ENCODE measurements around the gene CSTF3.
"Not testable (repeated sequence)": the region's sequence is repeated elsewhere in the genome, so short reads cannot be mapped to it uniquely, and the experiment has no call there.

Gene CSTF3

GRCh38 chr11:33133761-33134160 is 27.5 kb downstream of the CSTF3 start:
- Histone ChIP-seq H3K36me3 (ENCODE audit: control insufficient read depth in 1 of 2, insufficient read depth in 2 of 2, low read length in 2 of 2) (peaks cover 0 to 3% of the 10 kb centered on the region in 2 donors), H3K27me3 (ENCODE audit: control insufficient read depth in 1 of 2, insufficient read depth in 2 of 2, low read length in 2 of 2) (no peaks in the 10 kb centered on the region), H3K4me1 (ENCODE audit: control insufficient read depth in 1 of 2, insufficient read depth in 2 of 2, low read length in 2 of 2) (no peaks in the 10 kb centered on the region), H3K9ac (ENCODE audit: low read depth in 1 of 2, low read length in 2 of 2) (no peak overlapping the region), H3K4me3 (ENCODE audit: low read depth in 1 of 2, low read length in 2 of 2) (no peak overlapping the region), H3K9me3 (ENCODE audit: control insufficient read depth in 1 of 2, low read length in 2 of 2) (no peaks in the 10 kb centered on the region), H3K27ac (ENCODE audit: low read depth, low read length) (no peak overlapping the region)

GRCh38 chr11:33132510-33132909 is 28.8 kb downstream of the CSTF3 start:
- H3K4me3 ChIP-seq (ENCODE audit: low read depth in 1 of 2, low read length in 2 of 2), result no peak overlapping the region
- peaks cover 0 to 3% of the 10 kb centered on the region in 2 donors for H3K36me3 ChIP-seq (ENCODE audit: control insufficient read depth in 1 of 2, insufficient read depth in 2 of 2, low read length in 2 of 2)

GRCh38 chr11:33128739-33129138 is 32.5 kb downstream of the CSTF3 start:
- no peaks in the 10 kb centered on the region for H3K36me3 ChIP-seq (ENCODE audit: control insufficient read depth in 1 of 2, insufficient read depth in 2 of 2, low read length in 2 of 2)
- no peaks in the 10 kb centered on the region for H3K27me3 ChIP-seq (ENCODE audit: control insufficient read depth in 1 of 2, insufficient read depth in 2 of 2, low read length in 2 of 2)
- peaks cover 0 to 4% of the 10 kb centered on the region in 2 donors for H3K4me1 ChIP-seq (ENCODE audit: control insufficient read depth in 1 of 2, insufficient read depth in 2 of 2, low read length in 2 of 2)
- H3K9me3 ChIP-seq (ENCODE audit: control insufficient read depth in 1 of 2, low read length in 2 of 2), result no peaks in the 10 kb centered on the region
- no peak overlapping the region for H3K27ac ChIP-seq (ENCODE audit: low read depth, low read length)
- H3K4me3 ChIP-seq (ENCODE audit: low read depth in 1 of 2, low read length in 2 of 2), result no peak overlapping the region
- no peak overlapping the region for H3K9ac ChIP-seq (ENCODE audit: low read depth in 1 of 2, low read length in 2 of 2)

More at GRCh38 chr11:33132510-33132909, 28.8 kb downstream of the CSTF3 start:
- Histone ChIP-seq H3K9ac (ENCODE audit: low read depth in 1 of 2, low read length in 2 of 2) (no peak overlapping the region), H3K4me1 (ENCODE audit: control insufficient read depth in 1 of 2, insufficient read depth in 2 of 2, low read length in 2 of 2) (peaks cover 0 to 4% of the 10 kb centered on the region in 2 donors), H3K9me3 (ENCODE audit: control insufficient read depth in 1 of 2, low read length in 2 of 2) (no peaks in the 10 kb centered on the region), H3K27me3 (ENCODE audit: control insufficient read depth in 1 of 2, insufficient read depth in 2 of 2, low read length in 2 of 2) (no peaks in the 10 kb centered on the region), H3K27ac (ENCODE audit: low read depth, low read length) (no peak overlapping the region)

GRCh38 chr11:33125611-33126010 is 35.7 kb downstream of the CSTF3 start:
- peaks cover 0 to 4% of the 10 kb centered on the region in 2 donors for H3K4me1 ChIP-seq (ENCODE audit: control insufficient read depth in 1 of 2, insufficient read depth in 2 of 2, low read length in 2 of 2)
- no peaks in the 10 kb centered on the region for H3K9me3 ChIP-seq (ENCODE audit: control insufficient read depth in 1 of 2, low read length in 2 of 2)
- no peak overlapping the region for H3K4me3 ChIP-seq (ENCODE audit: low read depth in 1 of 2, low read length in 2 of 2)
- H3K36me3 ChIP-seq (ENCODE audit: control insufficient read depth in 1 of 2, insufficient read depth in 2 of 2, low read length in 2 of 2), result no peaks in the 10 kb centered on the region
- no peak overlapping the region for H3K9ac ChIP-seq (ENCODE audit: low read depth in 1 of 2, low read length in 2 of 2)
- H3K27ac ChIP-seq (ENCODE audit: low read depth, low read length), result no peak overlapping the region
- no peaks in the 10 kb centered on the region for H3K27me3 ChIP-seq (ENCODE audit: control insufficient read depth in 1 of 2, insufficient read depth in 2 of 2, low read length in 2 of 2)

GRCh38 chr11:33125025-33125424 is 36.3 kb downstream of the CSTF3 start:
- Histone ChIP-seq H3K27me3 (ENCODE audit: control insufficient read depth in 1 of 2, insufficient read depth in 2 of 2, low read length in 2 of 2) (no peaks in the 10 kb centered on the region), H3K36me3 (ENCODE audit: control insufficient read depth in 1 of 2, insufficient read depth in 2 of 2, low read length in 2 of 2) (no peaks in the 10 kb centered on the region), H3K27ac (ENCODE audit: low read depth, low read length) (no peak overlapping the region), H3K4me3 (ENCODE audit: low read depth in 1 of 2, low read length in 2 of 2) (no peak overlapping the region), H3K4me1 (ENCODE audit: control insufficient read depth in 1 of 2, insufficient read depth in 2 of 2, low read length in 2 of 2) (peaks cover 0 to 4% of the 10 kb centered on the region in 2 donors), H3K9ac (ENCODE audit: low read depth in 1 of 2, low read length in 2 of 2) (no peak overlapping the region), H3K9me3 (ENCODE audit: control insufficient read depth in 1 of 2, low read length in 2 of 2) (no peaks in the 10 kb centered on the region)

GRCh38 chr11:33122696-33123095 is 38.6 kb downstream of the CSTF3 start:
- not testable (repeated sequence) for H3K27me3 ChIP-seq (ENCODE audit: control insufficient read depth in 1 of 2, insufficient read depth in 2 of 2, low read length in 2 of 2); H3K9ac ChIP-seq (ENCODE audit: low read depth in 1 of 2, low read length in 2 of 2); H3K4me1 ChIP-seq (ENCODE audit: control insufficient read depth in 1 of 2, insufficient read depth in 2 of 2, low read length in 2 of 2); H3K9me3 ChIP-seq (ENCODE audit: control insufficient read depth in 1 of 2, low read length in 2 of 2); H3K36me3 ChIP-seq (ENCODE audit: control insufficient read depth in 1 of 2, insufficient read depth in 2 of 2, low read length in 2 of 2); H3K4me3 ChIP-seq (ENCODE audit: low read depth in 1 of 2, low read length in 2 of 2); H3K27ac ChIP-seq (ENCODE audit: low read depth, low read length)

- no peak overlapping the region for H3K4me3 ChIP-seq (ENCODE audit: low read depth in 1 of 2, low read length in 2 of 2)
- no peaks in the 10 kb centered on the region for H3K27me3 ChIP-seq (ENCODE audit: control insufficient read depth in 1 of 2, insufficient read depth in 2 of 2, low read length in 2 of 2)
- H3K36me3 ChIP-seq (ENCODE audit: control insufficient read depth in 1 of 2, insufficient read depth in 2 of 2, low read length in 2 of 2), result no peaks in the 10 kb centered on the region
- H3K4me1 ChIP-seq (ENCODE audit: control insufficient read depth in 1 of 2, insufficient read depth in 2 of 2, low read length in 2 of 2), result peaks cover 0 to 7% of the 10 kb centered on the region in 2 donors
- H3K9ac ChIP-seq (ENCODE audit: low read depth in 1 of 2, low read length in 2 of 2), result no peak overlapping the region
- no peaks in the 10 kb centered on the region for H3K9me3 ChIP-seq (ENCODE audit: control insufficient read depth in 1 of 2, low read length in 2 of 2)
- H3K27ac ChIP-seq (ENCODE audit: low read depth, low read length), result no peak overlapping the region
Observed at GRCh38 chr11:33116535-33116934, 44.7 kb downstream of the CSTF3 start.

- H3K4me3 ChIP-seq (ENCODE audit: low read depth in 1 of 2, low read length in 2 of 2), result no peak overlapping the region
Observed at GRCh38 chr11:33110083-33110482, 51.2 kb downstream of the CSTF3 start.

GRCh38 chr11:33109294-33109895 is 51.9 kb downstream of the CSTF3 start:
- Histone ChIP-seq H3K4me1 (ENCODE audit: control insufficient read depth in 1 of 2, insufficient read depth in 2 of 2, low read length in 2 of 2) (peaks cover 13 to 19% of the 10 kb centered on the region in 2 donors), H3K27me3 (ENCODE audit: control insufficient read depth in 1 of 2, insufficient read depth in 2 of 2, low read length in 2 of 2) (no peaks in the 10 kb centered on the region), H3K9ac (ENCODE audit: low read depth in 1 of 2, low read length in 2 of 2) (no peak overlapping the region), H3K9me3 (ENCODE audit: control insufficient read depth in 1 of 2, low read length in 2 of 2) (no peaks in the 10 kb centered on the region), H3K27ac (ENCODE audit: low read depth, low read length) (no peak overlapping the region), H3K36me3 (ENCODE audit: control insufficient read depth in 1 of 2, insufficient read depth in 2 of 2, low read length in 2 of 2) (peaks cover 0 to 7% of the 10 kb centered on the region in 2 donors), H3K4me3 (ENCODE audit: low read depth in 1 of 2, low read length in 2 of 2) (no peak overlapping the region)

More at GRCh38 chr11:33110083-33110482, 51.2 kb downstream of the CSTF3 start:
- H3K9me3 ChIP-seq (ENCODE audit: control insufficient read depth in 1 of 2, low read length in 2 of 2), result no peaks in the 10 kb centered on the region
- no peak overlapping the region for H3K27ac ChIP-seq (ENCODE audit: low read depth, low read length)
- peaks cover 13 to 19% of the 10 kb centered on the region in 2 donors for H3K4me1 ChIP-seq (ENCODE audit: control insufficient read depth in 1 of 2, insufficient read depth in 2 of 2, low read length in 2 of 2)
- peaks cover 0 to 3% of the 10 kb centered on the region in 2 donors for H3K36me3 ChIP-seq (ENCODE audit: control insufficient read depth in 1 of 2, insufficient read depth in 2 of 2, low read length in 2 of 2)
- H3K9ac ChIP-seq (ENCODE audit: low read depth in 1 of 2, low read length in 2 of 2), result no peak overlapping the region
- H3K27me3 ChIP-seq (ENCODE audit: control insufficient read depth in 1 of 2, insufficient read depth in 2 of 2, low read length in 2 of 2), result no peaks in the 10 kb centered on the region

- Histone ChIP-seq H3K27me3 (ENCODE audit: control insufficient read depth in 1 of 2, insufficient read depth in 2 of 2, low read length in 2 of 2) (no peaks in the 10 kb centered on the region), H3K4me1 (ENCODE audit: control insufficient read depth in 1 of 2, insufficient read depth in 2 of 2, low read length in 2 of 2) (peaks cover 3% of the 10 kb centered on the region in 2 donors), H3K4me3 (ENCODE audit: low read depth in 1 of 2, low read length in 2 of 2) (no peak overlapping the region), H3K9me3 (ENCODE audit: control insufficient read depth in 1 of 2, low read length in 2 of 2) (no peaks in the 10 kb centered on the region), H3K36me3 (ENCODE audit: control insufficient read depth in 1 of 2, insufficient read depth in 2 of 2, low read length in 2 of 2) (peaks cover 8 to 27% of the 10 kb centered on the region in 2 donors), H3K27ac (ENCODE audit: low read depth, low read length) (no peak overlapping the region), H3K9ac (ENCODE audit: low read depth in 1 of 2, low read length in 2 of 2) (no peak overlapping the region)
Observed at GRCh38 chr11:33103836-33104235, 57.4 kb downstream of the CSTF3 start.

Data from duodenal mucosa (tissue), 2 donors.